22Rv1 (cell line): ENCODE data around the gene CNTN5.

Experiments
- H3K27ac ChIP-seq: fragments of 450-650 bp; 2 replicates; pipeline ENCODE4 v1.5.1; 2017
- ZFX ChIP-seq: fragments of 450-650 bp; IDR thresholded peaks from 2 replicates; pipeline ENCODE4 v1.6.1; 2017; ENCODE audit warnings: antibody characterized with exemption, borderline replicate concordance
- TF ChIP-seq, protein P1 (sequence below): fragments of 450-650 bp; IDR thresholded peaks from 2 replicates; pipeline ENCODE4 v1.5.1; 2017; ENCODE audit warnings: mild to moderate bottlenecking

Gene CNTN5

DNA sequence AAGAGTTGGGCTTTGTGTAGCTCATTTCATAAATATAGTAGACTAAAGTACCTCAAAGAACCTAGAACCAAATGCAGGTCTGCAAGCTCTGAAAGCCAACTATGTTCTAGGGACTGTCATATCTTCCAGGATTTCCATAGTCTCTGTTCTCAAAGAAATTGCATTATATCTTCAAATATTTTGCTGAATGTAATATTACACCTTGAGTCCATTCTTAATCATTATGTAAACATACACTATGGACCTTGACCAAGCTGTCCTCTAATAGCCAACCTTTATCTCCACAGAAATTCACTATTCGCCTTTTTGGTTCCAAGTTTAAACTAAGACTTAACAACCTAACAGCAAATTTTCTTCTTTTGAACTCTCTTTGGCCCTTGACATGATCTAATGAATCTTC is 987.7 kb downstream of the CNTN5 start:
- TF ChIP-seq ZFX = no peak
- TF ChIP-seq, protein P1, sequence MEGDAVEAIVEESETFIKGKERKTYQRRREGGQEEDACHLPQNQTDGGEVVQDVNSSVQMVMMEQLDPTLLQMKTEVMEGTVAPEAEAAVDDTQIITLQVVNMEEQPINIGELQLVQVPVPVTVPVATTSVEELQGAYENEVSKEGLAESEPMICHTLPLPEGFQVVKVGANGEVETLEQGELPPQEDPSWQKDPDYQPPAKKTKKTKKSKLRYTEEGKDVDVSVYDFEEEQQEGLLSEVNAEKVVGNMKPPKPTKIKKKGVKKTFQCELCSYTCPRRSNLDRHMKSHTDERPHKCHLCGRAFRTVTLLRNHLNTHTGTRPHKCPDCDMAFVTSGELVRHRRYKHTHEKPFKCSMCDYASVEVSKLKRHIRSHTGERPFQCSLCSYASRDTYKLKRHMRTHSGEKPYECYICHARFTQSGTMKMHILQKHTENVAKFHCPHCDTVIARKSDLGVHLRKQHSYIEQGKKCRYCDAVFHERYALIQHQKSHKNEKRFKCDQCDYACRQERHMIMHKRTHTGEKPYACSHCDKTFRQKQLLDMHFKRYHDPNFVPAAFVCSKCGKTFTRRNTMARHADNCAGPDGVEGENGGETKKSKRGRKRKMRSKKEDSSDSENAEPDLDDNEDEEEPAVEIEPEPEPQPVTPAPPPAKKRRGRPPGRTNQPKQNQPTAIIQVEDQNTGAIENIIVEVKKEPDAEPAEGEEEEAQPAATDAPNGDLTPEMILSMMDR = no peak
- 0 out of 2 replicates have a peak overlapping the region, but pooled peaks have one; percentile 30 for H3K27ac ChIP-seq

DNA sequence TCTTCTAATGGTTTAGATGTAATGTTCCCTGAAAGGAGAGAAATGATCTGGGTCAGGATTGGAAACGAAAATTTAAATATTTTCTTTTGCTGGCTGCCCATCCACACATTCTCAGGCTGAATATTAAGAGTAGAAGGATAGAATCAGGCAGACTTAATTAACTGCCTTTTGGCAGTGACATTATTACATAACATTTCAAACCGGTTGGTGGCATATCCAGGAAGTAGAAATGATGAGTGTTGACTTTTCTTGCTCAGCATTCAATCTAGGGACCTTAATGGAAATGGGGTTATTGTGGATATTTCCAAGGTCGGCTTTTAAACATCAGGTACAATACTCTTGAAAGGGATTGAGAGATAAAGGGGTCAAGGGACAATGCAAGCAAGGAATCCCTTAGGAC is 989.0 kb downstream of the CNTN5 start:
- TF ChIP-seq, protein P1 = no peak
- TF ChIP-seq ZFX = no peak

DNA sequence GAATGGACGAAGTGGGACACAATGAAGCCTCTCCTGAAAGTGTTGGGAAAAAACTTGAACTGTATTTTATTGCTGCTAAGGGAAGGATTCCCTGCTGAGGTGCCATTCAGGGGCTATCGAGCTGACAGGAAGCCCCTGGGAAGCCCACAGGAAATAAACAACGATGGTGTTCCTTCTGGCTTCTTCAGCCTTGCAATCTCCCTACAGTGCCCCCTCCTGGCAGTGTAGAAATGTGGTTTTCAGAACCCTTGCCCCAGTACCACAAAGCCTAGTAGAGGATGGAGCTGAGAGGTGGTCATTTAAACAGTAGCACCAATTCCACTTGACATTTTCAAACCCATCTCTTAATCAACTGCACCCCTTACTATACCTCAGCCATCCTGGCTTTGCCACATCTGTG is 989.6 kb downstream of the CNTN5 start:
- TF ChIP-seq, protein P1 = peak; percentile 55
- TF ChIP-seq ZFX = no peak
- no peak overlapping the region for H3K27ac ChIP-seq

More for the DNA sequence above, 989.0 kb downstream of the CNTN5 start:
- H3K27ac ChIP-seq = no peak overlapping the region

DNA sequence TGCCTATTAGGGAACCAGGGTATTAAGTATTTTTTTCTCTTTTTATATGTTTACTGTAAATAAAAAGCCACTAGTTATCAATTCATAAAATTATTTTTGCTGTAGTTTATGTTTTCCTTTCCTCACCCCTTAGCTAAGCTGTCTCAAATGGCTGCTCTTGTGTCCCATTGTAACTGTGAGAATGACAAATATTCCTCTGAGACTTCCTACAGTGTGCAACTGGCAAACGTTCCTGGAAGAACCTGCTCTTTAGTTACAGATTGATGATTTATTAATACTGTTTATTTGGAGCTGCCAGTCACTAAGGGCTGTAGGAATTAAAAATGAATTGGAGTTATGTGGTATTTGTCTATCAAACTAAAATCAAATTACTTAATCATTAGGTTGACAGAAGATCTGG is 990.9 kb downstream of the CNTN5 start:
- H3K27ac ChIP-seq = no peak overlapping the region
- TF ChIP-seq, protein P1 = no peak
- TF ChIP-seq ZFX = no peak

DNA sequence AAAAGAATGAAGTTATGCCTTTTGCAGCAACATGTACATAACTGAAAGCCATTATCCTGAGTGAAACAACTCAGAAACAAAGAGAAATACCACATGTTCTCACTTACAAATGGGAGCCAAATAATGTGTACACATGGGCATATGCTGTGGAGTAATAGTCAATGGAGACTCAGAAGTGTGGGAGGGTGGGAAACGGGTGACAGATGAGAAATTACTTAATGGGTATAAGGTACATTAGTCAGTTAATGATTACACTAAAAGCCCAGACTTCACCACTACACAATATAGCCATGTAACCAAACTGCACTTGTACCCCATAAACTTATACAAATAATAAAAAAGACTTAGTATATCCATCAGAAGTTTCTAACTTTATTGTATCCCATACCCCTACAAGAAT is 992.3 kb downstream of the CNTN5 start:
- no peak overlapping the region for H3K27ac ChIP-seq
- TF ChIP-seq, protein P1 = no peak
- no peak for TF ChIP-seq ZFX

DNA sequence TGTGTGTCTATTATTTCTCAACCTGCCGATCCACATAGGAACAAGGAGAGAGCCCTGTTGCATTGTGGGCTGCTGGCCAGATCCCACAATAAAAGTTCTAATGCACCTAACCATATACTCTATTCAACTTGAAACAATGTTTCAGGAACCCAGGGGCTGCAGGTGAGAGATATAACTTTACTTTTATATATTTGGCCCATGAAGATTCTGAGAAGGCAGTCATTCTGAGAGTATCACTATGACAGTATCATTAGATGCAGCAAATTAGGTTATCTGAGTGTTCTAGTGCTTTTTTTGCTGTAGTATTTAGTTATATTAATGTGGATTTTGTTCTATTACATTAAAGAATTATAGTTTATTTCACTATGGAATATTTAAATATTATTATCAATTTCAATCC is 1011.2 kb downstream of the CNTN5 start:
- TF ChIP-seq, protein P1 = no peak
- no peak for TF ChIP-seq ZFX
- H3K27ac ChIP-seq = no peak overlapping the region

DNA sequence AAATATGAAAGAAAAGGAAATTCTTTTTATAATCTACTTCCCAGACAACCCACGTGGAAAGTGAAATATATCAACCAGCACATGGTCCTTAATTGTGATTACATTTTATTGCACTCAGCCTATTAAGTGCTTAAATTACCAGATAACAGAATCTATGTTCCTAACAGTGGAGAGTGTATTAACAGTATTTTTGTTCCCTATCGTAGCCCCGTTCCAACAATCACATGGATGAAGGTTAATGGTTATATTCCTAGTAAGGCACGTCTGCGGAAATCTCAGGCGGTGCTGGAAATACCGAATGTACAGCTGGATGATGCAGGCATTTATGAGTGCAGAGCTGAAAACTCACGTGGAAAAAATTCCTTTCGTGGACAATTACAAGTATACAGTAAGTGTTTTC is 1040.3 kb downstream of the CNTN5 start:
- no peak overlapping the region for H3K27ac ChIP-seq
- TF ChIP-seq, protein P1 = no peak
- TF ChIP-seq ZFX = no peak
